HG02642 (cell line): Measurements from ENCODE around the gene TTC28.

Source experiments
- ATAC-seq: cut with Tn5 transposase; IDR thresholded peaks from one replicate; pipeline ENCODE4 v1.9.1; 2021; ENCODE audit warnings: mild to moderate bottlenecking; ENCODE audit not compliant: unreplicated experiment, poor library complexity

Gene TTC28

DNA sequence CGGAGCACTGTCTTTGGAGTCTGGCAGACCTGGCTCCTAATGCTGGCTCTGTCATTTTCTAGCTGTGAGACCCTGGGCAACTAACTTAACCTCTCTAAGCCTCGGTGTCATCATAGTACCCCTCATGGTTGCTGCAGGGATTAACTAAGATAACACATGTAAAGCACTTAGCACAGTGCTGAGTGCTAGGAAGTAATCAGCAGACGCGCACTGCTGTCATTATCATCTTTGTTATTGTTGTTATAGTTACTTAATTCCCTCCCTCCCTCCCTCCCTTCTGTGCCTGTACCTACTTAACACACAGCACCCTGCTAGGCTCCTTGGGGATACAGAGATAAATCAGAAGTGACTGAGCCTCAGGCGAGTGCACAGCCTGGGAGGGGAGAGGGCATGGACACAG, 655.9 kb downstream of the TTC28 start:
- no peak for ATAC-seq

DNA sequence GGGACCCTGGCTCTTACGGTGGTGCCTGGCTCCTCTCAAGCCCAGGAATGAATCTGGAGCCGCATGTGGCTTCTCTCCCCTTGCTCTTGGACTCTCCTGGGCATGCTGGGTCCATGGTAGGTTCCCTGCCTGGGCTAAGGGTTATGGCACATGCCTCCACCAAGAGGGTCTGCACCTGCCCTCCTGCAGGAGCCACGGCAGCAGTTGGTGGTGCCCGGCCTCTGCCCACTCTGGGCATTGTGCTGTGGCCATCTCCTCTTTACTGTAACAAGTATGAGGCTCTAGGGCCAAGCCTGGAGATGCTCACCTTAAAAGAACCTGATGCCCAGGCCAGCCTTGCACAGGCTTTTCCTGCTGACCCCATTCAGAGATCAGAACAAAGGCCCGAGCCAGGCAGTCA, 656.6 kb downstream of the TTC28 start:
- ATAC-seq = no peak

DNA sequence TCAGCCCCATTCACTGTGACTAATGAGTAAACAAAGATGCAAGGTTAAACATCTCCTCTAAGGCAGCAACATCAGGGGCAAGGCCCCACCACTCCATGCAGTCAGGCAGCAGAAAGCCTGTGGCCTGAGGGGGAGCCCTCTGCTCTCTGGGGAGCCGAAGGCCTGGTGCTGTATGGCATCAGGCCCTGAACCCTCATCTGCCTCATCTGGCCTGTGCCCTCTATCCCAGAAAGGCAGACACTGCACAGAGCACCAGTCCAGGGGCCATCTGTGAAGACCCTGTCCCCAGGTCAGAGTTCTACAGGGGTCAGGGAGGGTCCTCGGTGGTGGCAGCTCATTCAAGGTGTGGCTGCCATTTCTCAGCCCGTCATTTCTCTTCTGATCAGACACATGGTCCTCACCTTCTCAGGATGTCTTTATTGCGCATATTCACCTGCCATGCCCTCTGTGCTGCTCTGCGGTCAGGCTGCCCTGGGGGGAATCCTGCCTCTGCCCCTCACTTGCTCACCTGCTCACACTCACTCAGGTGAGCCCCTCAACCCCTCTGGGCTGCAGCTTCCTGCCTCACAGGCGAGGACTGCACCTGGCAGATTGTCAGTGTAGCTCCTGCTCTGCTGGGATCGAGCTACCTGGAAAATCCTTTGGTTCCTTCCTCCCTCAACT, 657.5 kb downstream of the TTC28 start:
- ATAC-seq = no peak

DNA sequence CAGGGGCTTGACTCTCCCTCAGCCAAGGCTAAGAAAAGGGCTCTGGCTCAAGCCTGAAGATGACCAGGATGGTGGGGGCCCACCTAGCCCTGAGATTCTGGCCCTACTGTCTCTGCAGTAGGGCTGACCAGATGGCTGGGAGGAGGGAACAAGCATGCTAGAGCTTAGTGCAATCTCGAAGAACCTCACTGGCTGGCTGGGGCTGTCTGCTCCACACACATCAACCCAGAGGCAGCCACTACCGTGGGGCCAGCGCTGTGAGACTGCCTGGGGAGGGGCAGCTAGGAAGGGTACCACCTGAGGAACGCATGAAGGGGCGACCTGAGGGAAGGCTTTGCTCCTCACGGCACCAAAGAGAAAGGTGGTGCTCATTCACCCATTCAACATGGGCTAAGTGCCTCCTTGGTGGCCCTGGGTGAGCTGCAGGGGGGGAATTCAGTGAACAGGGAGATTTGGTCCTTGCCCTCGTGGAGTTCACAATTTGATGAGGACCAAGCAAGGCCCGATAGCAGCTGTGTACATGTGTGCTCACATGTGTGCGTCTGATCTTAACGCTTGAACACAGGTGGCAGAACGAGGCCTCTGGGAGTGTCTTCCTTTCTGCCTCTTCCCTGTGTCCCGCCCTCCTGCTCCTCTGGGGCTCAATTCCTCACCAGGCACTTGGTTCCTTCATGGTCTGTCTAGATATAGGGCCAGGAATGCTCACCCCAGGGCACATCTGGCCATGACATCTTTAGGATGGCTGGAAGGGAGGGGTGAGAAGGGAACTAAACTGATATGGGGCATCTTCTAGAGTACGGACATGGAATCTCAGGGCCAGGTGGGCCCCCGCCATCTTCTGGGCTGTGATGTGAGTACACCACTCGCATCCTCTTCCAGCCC, 658.3 kb downstream of the TTC28 start:
- ATAC-seq = no peak

DNA sequence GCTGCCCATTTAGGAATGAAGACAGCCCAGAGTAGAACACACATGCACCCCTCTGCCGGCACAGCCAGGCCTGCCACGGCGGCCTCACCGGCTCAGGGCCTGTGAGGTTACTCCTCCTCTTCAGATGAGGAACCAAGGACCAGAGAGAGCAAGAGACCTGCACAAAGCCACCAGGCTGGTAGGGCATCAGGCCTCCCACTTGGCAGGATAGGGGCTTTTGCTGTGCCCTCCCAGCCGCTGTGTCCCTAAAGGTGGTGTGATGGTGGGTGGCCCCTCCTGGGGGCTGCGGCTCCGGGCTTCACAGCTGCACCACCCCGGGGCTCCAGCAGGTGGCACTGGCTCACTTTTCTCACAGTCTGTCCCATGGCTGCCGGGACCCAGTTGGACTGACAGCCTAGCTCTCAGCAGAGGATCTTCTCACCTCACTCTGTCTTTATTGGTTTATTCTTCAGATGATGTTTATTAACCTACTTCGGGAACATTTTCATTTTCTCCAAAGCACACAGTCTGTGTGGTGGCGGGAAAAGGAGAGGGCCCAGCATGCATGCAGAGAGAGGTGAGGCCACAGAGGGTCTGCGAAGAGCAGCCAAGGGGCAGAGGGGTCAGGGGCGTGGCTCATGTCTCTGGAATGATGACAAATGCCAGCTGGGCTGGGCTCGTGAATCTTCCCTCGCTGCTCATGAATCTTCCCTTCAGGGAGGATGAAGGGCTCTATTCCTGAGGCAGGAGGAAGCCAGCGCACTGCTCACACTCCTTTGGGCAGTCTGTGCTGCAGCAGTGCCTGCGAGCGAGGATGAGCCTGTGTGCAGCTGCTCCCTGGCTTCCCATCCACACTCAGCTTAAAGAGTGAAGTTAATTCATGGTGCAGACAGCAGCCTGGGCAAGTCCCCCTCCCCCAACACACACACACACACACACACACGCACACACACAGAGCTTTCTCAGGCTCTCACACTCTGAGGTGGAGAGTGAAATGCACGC, 659.5 kb downstream of the TTC28 start:
- no peak for ATAC-seq

DNA sequence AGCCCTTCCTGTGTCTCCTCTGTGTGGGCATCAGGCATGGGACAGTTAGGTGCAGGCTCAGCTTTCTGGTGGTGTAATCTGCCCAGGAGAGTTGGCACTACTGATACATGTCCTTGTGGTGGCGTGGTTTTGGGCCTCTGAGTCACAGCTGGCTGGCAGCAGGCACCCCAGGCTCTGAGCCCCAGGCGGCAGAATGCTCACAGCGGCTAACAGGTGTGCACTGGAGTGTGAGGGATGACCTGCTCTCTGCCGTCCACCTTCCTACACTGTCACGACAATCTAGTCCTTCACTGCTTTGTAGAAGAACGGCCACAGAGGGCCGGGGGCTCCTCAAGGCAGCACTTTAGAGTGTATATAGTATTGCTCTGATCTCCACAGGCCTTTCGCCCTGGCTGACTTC, 660.3 kb downstream of the TTC28 start:
- no peak for ATAC-seq

DNA sequence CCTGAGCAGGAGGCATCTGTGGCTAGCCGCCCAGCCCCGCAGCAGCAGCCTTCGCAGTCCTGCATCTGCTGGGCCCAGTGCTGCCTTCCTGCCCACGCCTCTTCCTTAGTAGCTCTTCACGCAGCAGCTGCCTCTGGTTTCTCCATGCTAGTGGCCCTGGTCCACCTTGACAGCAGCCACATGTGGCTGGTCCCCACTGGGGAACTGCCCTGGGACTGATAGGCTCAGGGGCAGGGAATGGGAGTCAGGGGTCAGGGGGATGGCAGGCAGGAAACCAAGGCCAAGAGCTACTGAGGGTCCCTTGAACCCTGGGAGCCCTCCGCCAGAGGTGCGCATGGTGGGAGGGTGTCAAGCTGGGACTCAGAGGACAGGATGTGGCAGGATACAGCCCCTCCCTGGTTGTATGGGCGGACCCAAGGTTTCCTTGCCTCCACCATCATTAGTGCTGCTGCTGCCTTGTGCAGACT, 661.1 kb downstream of the TTC28 start:
- no peak for ATAC-seq

DNA sequence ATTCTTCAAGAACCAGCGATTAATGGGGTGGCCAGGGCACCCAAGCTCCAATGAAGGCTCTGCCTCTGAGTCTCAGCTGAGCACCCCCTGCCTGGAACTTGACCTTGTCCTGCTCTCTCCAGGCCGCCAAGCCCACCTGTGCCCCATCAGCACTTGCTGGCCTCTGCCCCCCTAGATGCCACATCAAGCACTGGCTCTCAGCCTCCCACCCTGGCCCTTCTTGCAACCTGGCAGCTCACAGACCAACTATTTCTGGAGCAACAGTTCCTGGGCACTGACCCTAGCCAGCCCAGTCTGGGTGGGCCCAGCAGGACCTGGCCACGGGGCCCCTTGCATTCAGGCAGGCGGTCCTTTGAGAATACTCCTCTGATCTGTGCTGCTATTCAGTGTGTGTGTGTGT, 661.8 kb downstream of the TTC28 start:
- no peak for ATAC-seq

DNA sequence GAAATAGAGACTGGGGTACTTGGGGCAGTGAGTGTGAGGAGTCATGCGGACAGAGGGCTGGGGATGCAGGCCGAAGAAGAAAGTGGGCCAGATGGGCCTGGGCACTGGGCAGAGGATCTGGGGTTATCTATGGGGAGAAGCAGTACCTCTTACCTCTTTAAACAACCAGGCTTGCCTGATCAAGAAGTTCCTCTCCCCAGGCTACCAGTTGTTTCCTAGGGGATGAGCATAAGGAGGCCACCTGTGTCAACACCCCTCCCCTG, 662.2 kb downstream of the TTC28 start:
- ATAC-seq = no peak

DNA sequence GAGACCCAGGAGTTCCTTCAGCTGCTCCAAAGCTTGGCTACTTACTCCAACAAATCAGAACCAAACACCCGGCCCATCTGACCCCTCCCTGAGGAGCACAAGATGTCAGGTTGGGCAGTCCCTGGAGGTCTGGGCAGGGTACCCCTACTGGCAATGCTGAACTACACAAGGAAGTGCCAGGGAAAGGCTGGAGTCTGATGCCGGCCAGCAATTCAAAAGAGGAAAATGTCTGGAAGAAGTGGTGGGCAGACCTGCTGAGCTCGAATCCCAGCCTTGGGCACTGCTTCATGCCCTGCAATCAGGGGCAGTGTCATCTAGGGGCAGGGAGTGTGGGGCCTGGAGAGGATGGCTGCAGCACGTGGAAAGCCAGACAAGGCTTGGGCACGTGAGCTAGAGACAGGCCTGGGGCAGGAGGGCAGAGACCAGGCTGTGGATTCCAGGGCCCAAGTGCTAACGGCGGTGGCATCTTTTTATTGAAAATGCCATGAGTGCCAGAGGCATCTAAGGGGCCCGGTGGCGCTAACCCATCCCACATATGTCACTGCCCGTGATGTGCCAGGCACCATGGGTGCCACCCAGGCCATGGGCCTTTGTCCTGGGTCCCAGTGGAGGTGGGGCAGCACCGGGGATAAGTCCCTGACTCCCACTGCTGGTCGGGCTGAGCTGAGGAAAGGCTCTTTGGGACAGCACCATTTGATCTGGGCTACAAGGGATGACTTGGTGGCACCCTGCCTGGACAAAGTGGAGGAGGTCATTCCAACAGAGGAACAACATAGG, 662.7 kb downstream of the TTC28 start:
- no peak for ATAC-seq

DNA sequence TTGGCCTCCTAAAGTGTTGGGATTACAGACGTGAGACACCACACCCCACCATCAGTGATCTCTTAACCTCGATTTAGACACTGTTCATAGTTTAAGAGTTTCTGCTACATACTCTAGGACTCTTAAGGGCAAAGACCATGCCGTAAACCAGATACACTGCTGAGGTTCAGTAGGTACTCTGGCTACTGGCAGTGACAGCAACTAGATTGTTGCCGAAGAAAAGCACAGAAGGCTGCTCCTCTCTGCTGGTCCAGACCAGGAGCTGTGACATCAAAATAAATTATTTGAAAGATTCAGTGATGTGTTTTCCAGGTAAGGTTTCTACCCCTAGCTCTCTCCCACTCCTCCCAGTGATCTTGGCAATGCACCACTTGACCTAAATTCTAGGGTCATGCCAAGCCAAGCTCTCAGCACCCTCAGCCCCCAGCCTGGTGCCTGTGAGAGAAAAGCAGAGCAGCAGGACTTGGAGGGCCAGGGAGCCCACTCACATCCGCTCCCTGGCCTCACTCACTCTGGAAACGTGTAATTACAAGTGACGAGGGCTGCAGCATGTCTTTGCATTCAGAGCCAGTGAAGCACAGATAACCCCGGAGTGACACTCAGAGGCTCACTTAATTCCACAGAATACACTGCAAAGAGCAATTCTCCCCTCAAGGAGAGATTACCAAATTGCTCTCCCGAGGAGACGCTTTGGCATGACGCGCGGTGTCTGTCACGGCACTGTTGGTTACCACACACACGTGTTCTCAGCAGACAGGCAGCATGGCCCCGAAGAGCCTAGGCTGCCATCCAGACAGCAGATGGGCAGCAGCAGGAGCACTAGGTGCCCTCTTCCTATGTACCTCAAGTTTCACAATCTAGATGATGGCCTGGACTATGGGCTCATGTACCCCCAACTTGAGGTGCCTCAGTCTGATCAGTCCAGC, 663.7 kb downstream of the TTC28 start:
- ATAC-seq = no peak

DNA sequence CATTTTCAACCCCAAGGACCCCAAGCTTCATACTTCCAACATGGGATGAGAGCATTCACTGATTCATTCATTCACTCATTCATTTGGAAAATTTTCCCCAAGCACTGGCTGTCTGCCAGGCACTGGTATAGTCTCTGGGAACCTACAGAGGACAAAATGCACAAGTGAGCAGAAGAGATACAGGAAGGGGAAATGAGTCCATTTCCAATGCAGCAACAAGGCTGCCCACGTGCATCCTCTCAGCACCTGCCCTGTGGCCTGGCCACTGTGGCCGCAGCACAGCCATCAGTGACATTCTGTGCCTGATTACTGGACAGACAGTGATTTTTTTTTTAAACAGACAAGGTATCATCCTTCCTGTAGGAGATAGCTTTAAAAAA, 664.6 kb downstream of the TTC28 start:
- no peak for ATAC-seq

DNA sequence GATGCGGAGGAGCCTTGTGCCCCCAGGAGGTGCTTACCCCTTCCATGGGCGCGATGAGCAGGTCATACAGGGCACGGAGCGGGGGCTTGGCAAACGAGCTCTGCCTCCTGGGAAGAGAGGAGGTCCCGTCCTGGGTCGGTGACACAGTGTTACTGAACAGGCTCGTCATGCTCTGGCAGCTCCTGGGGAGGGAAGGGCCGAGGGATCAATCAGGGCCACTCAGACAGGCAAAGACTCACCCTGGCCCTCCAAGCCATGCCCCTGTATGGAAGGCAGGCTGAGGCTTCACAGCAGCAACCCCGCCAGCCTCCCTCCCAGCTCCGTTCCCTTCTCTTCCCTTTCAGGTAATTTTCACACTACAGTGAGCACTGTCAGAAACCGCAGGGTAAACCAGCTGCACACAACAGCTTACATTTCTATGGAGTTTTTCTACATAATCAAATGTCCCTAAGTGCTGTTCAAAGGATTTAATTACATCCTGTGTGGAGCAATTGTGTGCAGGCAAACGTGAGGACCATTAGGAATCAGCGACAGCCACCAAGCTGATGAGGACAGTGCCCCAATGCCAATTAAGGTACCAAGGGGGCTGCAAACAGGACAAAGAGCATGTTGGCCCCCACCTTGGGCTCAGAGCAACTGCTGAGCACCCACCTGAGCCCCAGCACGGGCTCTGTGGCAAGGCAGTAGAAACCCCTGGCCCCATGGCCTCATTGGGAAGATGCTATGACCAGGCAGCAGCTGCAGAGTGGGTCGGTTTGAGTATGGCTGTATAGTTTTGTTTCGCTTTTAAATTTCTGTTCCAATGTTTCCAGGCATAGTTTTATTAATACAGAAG, 665.2 kb downstream of the TTC28 start:
- no peak for ATAC-seq

DNA sequence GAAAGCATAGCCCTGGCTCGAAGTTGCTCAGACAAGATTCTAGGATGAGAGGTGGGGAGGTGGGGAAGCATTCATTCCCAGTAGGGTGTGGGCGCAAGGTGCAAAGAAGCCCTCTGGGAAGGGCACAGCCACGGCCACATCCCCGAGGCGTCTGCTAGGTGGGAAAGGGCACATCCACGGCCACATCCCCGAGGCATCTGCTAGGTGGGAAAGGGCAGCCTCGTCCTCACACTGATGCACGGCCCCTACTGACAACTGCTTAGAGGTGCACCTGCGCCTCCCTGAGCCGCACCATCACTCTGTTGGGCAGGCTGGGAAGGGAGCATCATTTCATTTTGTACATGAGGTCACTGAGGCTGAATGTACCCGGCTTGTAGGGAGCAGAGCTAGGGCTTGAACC, 666.0 kb downstream of the TTC28 start:
- no peak for ATAC-seq

DNA sequence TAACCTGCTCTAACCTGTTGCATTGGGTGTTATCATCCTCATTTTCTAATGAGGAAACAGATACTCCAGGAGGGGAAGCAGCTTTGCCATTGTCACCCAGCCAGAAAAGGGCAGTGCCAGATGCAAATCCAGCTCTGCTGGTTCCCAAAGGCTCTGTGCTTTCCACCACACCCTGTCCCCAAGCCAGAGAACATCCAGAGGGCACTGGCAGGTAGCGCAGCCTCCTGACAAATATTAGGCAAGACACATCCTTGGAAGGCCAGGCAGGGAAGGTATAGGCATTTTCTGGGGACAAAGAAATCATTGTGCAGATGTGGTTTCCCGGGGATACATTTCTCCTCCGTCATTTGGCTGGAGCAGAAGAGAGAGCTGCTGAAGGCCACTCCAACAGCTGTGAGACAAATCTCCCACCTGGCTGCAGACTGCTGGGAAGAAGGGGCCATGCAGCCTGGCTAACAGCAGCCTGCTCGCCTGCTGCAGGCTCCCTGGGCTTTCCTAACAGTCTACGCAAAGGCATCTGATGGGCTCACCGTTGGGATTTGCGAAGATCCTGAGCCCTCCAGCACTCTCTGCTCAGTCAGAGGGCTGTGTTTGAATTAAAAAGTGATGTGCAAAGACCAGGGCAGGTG, 666.7 kb downstream of the TTC28 start:
- ATAC-seq = no peak

DNA sequence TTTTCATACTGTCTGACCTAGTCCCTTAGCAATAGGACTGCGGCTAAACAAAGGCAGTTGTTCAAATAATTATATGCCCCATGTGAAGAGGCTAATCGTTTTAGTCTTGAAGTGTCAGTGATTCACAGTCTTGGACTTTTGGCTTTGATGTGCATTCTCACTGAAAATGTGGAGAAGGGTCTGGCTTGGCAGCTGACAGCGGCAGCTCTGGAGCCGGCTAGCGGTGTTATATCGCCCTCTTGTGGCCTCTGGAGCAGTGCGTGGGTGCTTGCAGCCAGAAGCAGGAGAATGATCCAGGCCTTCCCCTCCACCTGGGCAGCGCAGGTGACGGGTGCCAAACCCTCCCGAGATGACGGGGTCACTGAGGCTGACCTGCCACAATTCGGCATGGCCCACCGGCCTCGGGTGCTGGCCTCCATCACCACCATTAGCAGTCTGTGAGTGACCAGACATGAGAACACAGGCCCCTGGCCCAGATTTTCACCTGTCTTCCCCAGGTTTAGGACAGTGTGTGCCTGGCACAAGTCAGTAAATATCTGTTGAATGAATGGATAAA, 670.3 kb downstream of the TTC28 start:
- ATAC-seq = peak; percentile 53

DNA sequence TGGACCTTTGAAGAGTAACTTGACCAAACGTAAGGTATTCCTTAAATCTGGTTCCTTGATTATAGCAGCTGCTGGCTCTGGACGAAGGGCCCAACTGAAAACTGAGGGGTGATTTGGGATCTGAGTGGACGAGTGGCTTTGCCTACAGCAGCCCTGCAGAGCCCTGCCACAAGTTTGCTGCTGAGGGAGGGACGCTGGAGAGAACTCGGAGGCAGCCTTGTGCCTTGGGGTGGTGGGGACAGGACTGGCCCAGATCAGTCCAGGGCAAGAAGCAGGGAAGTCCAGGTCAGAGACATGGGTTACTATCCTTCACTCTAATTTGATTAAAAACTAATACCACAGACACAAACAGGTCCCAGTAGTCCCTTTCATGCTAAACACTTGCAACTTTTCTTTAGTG, 671.0 kb downstream of the TTC28 start:
- no peak for ATAC-seq

DNA sequence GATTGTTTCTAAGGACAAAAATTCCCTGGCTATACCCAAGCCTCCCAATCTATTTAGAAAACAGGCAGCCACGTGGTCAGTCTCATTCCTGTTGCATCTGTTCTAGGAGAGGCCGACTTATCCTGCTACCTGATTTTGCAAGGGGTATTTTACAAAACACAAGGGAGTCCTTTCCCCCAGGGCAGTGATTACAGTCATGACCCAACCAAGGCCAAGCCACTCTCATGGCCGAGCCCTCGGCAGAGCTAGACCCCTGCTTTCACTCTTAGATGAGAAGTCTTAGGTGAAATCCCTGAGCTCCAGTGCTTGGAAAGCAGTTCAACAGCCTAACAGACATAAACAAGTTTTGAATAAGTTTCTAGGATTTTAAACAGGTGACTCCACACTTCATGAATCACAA, 671.6 kb downstream of the TTC28 start:
- no peak for ATAC-seq
